HCT116 (cell line): ENCODE data around the gene PLCB1. TPM values are rescaled to one million over a fixed set of nuclear protein-coding genes. Genes with fewer than 3 reads are reported as not detected.

ENCODE experiments used
- ATAC-seq: fragments of 200-7000 bp; cut with Tn5 transposase; 2 replicates; pipeline ENCODE4 v1.9.1; 2020; ENCODE audit warnings: mild to moderate bottlenecking, moderate library complexity
- BruUV-seq: library from RNA; stranded (reverse); fragments of 400-500 nt; replicated peaks from 2 replicates; lab custom pipeline; 2021; lab: Mats Ljungman, UMichigan
- CTCF ChIA-PET: fragments of 300-600 bp; sonication (Branson Sonifier 250); formaldehyde crosslinking; loops from one replicate; lab custom pipeline; 2021; ENCODE audit warnings: antibody characterized with exemption; lab: Charles Lee
- POLR2A ChIA-PET: fragments of 300-600, 350-600 bp; sonication (Branson Sonifier 250); formaldehyde crosslinking; loops from one replicate; lab custom pipeline; 2021; ENCODE audit warnings: antibody characterized with exemption; lab: Charles Lee
- RAD21 ChIA-PET, 2 experiments: fragments of 300-600 bp; sonication (Branson Sonifier 250); formaldehyde crosslinking; loops; one replicate each; lab custom pipeline; 2023; ENCODE audit warnings: low total read pairs in 2 of 2; ENCODE audit not compliant: uncharacterized antibody in 2 of 2, unreplicated experiment in 2 of 2, low non-redundant PET in 1 of 2; lab: Charles Lee
- DNase-seq: peaks from one replicate; pipeline ENCODE4 v3.0.0-alpha.2; 2010; ENCODE audit warnings: low read depth, low spot score
- H2AFZ ChIP-seq: fragments of 200-600 bp; shearing (Covaris generic), sonication (generic); 2 replicates; pipeline ENCODE4 v1.6.1; 2017; ENCODE audit warnings: low read depth, mixed run types, mixed read lengths, antibody characterized with exemption, low read length; ENCODE audit not compliant: poor library complexity, severe bottlenecking
- H3K27ac ChIP-seq: 2 replicates; pipeline ENCODE4 v1.5.1; 2012; ENCODE audit warnings: low read depth, low read length
- H3K27me3 ChIP-seq: fragments of 200-600 bp; sonication (generic); 2 replicates; pipeline ENCODE4 v1.6.1; 2016; ENCODE audit warnings: mixed run types, low read length, mixed read lengths; ENCODE audit not compliant: insufficient read depth
- H3K36me3 ChIP-seq, 2 experiments: fragments of 200-500 bp in 1 of 2; fragments of 200-600 bp in 1 of 2; sonication (Bioruptor generic) in 1 of 2; sonication (generic) in 1 of 2; 2 replicates each; pipeline versions ENCODE4 v1.5.1 to v1.6.1; 2014 to 2016; ENCODE audit warnings: low read length in 2 of 2, inconsistent platforms in 1 of 2, mixed read lengths in 1 of 2, mixed run types in 1 of 2; ENCODE audit not compliant: insufficient read depth in 2 of 2, control insufficient read depth in 1 of 2
- H3K4me1 ChIP-seq, 2 experiments: fragments of 200-600 bp in 1 of 2; sonication (generic) in 1 of 2; 2 replicates each; pipeline versions ENCODE4 v1.5.1 to v1.6.1; 2012 to 2017; ENCODE audit warnings: low read length in 2 of 2, inconsistent platforms in 1 of 2, mild to moderate bottlenecking in 1 of 2, mixed read lengths in 1 of 2, mixed run types in 1 of 2, moderate library complexity in 1 of 2; ENCODE audit not compliant: insufficient read depth in 2 of 2, control insufficient read depth in 1 of 2
- H3K4me2 ChIP-seq: fragments of 200-600 bp; sonication (generic); 2 replicates; pipeline ENCODE4 v1.6.1; 2017; ENCODE audit warnings: mixed run types, low read length, mixed read lengths
- H3K4me3 ChIP-seq, 2 experiments: fragments of 200-600 bp in 1 of 2; sonication (generic) in 1 of 2; replicated peaks in 1 of 2; 2 replicates each; pipeline ENCODE4 v1.5.1; 2011 to 2016; ENCODE audit warnings: low read length in 2 of 2, control low read depth in 1 of 2, low read depth in 1 of 2, mild to moderate bottlenecking in 1 of 2, mixed read lengths in 1 of 2, mixed run types in 1 of 2
- H3K79me2 ChIP-seq: fragments of 200-600 bp; sonication (generic); 2 replicates; pipeline ENCODE4 v1.6.1; 2017; ENCODE audit warnings: mild to moderate bottlenecking, mixed run types, low read length, moderate library complexity, mixed read lengths; ENCODE audit not compliant: insufficient read depth
- H3K9ac ChIP-seq: fragments of 200-600 bp; sonication (generic); 2 replicates; pipeline ENCODE4 v1.6.1; 2016; ENCODE audit warnings: low read length, mixed read lengths
- H3K9me2 ChIP-seq: fragments of 200-600 bp; sonication (generic), shearing (Covaris generic); 2 replicates; pipeline ENCODE4 v1.6.1; 2017; ENCODE audit warnings: mixed run types, mild to moderate bottlenecking, moderate library complexity; ENCODE audit not compliant: insufficient read depth
- H3K9me3 ChIP-seq, 2 experiments: fragments of 200-500 bp in 1 of 2; fragments of 200-600 bp in 1 of 2; sonication (Bioruptor generic) in 1 of 2; sonication (generic) in 1 of 2; 2 replicates each; pipeline ENCODE4 v1.6.1; 2014 to 2017; ENCODE audit warnings: low read length in 2 of 2, mixed read lengths in 2 of 2, inconsistent platforms in 1 of 2, low read depth in 1 of 2, mild to moderate bottlenecking in 1 of 2, mixed run types in 1 of 2, moderate library complexity in 1 of 2; ENCODE audit not compliant: control insufficient read depth in 1 of 2, insufficient read depth in 1 of 2
- H4K20me1 ChIP-seq: fragments of 200-600 bp; sonication (generic), shearing (Covaris generic); 2 replicates; pipeline ENCODE4 v1.6.1; 2017; ENCODE audit warnings: mixed run types, mild to moderate bottlenecking, moderate library complexity; ENCODE audit not compliant: insufficient read depth
- CEBPB ChIP-seq: IDR thresholded peaks from 2 replicates; pipeline ENCODE4 v1.6.1; 2012; ENCODE audit warnings: low read depth
- CTCF ChIP-seq, 3 experiments: fragments of 200-600 bp in 1 of 3; sonication (generic) in 1 of 3; IDR thresholded peaks in 2 of 3; conservative IDR thresholded peaks in 1 of 3; 2 replicates each; pipeline ENCODE4 v1.5.1; 2012 to 2017; ENCODE audit warnings: low read depth in 2 of 3, low read length in 2 of 3, antibody characterized with exemption in 1 of 3, borderline replicate concordance in 1 of 3, control low read depth in 1 of 3, mild to moderate bottlenecking in 1 of 3, mixed read lengths in 1 of 3, mixed run types in 1 of 3, moderate library complexity in 1 of 3; ENCODE audit not compliant: insufficient read depth in 1 of 3
- EGR1 ChIP-seq: IDR thresholded peaks from 2 replicates; pipeline ENCODE4 v1.6.1; 2012; ENCODE audit warnings: low read depth
- ELF1 ChIP-seq: IDR thresholded peaks from 2 replicates; pipeline ENCODE4 v1.6.1; 2012; ENCODE audit warnings: low read depth, borderline replicate concordance
- EZH2phosphoT487 ChIP-seq: fragments of 200-600 bp; IDR thresholded peaks from 2 replicates; pipeline ENCODE4 v1.6.1; 2018; ENCODE audit warnings: antibody characterized with exemption, borderline replicate concordance
- FOSL1 ChIP-seq: IDR thresholded peaks from 2 replicates; pipeline ENCODE4 v1.6.1; 2012; ENCODE audit warnings: low read depth
- JUND ChIP-seq: IDR thresholded peaks from 2 replicates; pipeline ENCODE4 v1.6.1; 2012
- POLR2A ChIP-seq: IDR thresholded peaks from 2 replicates; pipeline ENCODE4 v1.7.0; 2011; ENCODE audit warnings: borderline replicate concordance; ENCODE audit not compliant: insufficient read depth, insufficient read length; ENCODE audit errors: extremely low read depth
- REST ChIP-seq: IDR thresholded peaks from 2 replicates; pipeline ENCODE4 v1.6.1; 2012; ENCODE audit warnings: low read depth
- YY1 ChIP-seq: IDR thresholded peaks from 2 replicates; pipeline ENCODE4 v1.6.1; 2011; ENCODE audit warnings: low read length, low read depth, moderate library complexity, mild to moderate bottlenecking; ENCODE audit not compliant: insufficient replicate concordance; ENCODE audit errors: extremely low read depth
- ZFX ChIP-seq: fragments of 450-650 bp; IDR thresholded peaks from 2 replicates; pipeline ENCODE4 v1.6.1; 2017
- intact Hi-C: fragments of 100-400 bp; cut with micrococcal nuclease; formaldehyde crosslinking; loops from 2 replicates; pipeline ENCODE4 v1.10.0; 2022
- total RNA-seq: library from RNA; stranded (reverse); gene quantifications from one replicate; pipeline ENCODE4 v1.2.1, GENCODE V29; 2021; ENCODE audit not compliant: unreplicated experiment
- TF ChIP-seq, protein P1 (sequence below): IDR thresholded peaks from 2 replicates; pipeline ENCODE4 v1.6.1; 2011; ENCODE audit warnings: mild to moderate bottlenecking, low read length, moderate library complexity; ENCODE audit not compliant: insufficient replicate concordance; ENCODE audit errors: extremely low read depth

Gene PLCB1
- total RNA-seq, 1 experiment from 2014 or later = 15.8 TPM

- no peak for ATAC-seq
- RAD21 ChIA-PET = no interaction called here
These were observed 235.6 kb downstream of the PLCB1 start for GRCh38 chr20:8367689-8368088.

More at GRCh38 chr20:8367689-8368088, 235.6 kb downstream of the PLCB1 start:
- no peak overlapping the region for H3K9ac ChIP-seq
- H3K79me2 ChIP-seq = no peaks in the 10 kb centered on the region
- no peak for DNase-seq
- intact Hi-C loops = no loop called here
- TF ChIP-seq ZFX = no peak
- TF ChIP-seq REST = no peak
- no peak for TF ChIP-seq YY1
- TF ChIP-seq POLR2A = no peak
- TF ChIP-seq CTCF (IDR thresholded peaks at IDR 0.05 in 2 of 3, conservative IDR thresholded peaks at IDR 0.05 in 1 of 3; ENCODE audit: borderline replicate concordance in 1 of 3, insufficient read depth in 1 of 3, low read depth in 2 of 3, low read length in 2 of 3) = no peak
- TF ChIP-seq ELF1 = no peak
- no peak for TF ChIP-seq CEBPB
- no peak for TF ChIP-seq JUND
- TF ChIP-seq EGR1 = no peak
- TF ChIP-seq, protein P1, sequence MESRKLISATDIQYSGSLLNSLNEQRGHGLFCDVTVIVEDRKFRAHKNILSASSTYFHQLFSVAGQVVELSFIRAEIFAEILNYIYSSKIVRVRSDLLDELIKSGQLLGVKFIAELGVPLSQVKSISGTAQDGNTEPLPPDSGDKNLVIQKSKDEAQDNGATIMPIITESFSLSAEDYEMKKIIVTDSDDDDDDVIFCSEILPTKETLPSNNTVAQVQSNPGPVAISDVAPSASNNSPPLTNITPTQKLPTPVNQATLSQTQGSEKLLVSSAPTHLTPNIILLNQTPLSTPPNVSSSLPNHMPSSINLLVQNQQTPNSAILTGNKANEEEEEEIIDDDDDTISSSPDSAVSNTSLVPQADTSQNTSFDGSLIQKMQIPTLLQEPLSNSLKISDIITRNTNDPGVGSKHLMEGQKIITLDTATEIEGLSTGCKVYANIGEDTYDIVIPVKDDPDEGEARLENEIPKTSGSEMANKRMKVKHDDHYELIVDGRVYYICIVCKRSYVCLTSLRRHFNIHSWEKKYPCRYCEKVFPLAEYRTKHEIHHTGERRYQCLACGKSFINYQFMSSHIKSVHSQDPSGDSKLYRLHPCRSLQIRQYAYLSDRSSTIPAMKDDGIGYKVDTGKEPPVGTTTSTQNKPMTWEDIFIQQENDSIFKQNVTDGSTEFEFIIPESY = no peak
- no peak for TF ChIP-seq EZH2phosphoT487
- TF ChIP-seq FOSL1 = no peak
- H3K4me2 ChIP-seq = no peak overlapping the region
- no TSS peak for BruUV-seq
- no peak overlapping the region for H3K4me3 ChIP-seq
- H3K9me2 ChIP-seq = no peaks in the 10 kb centered on the region
- no peaks in the 10 kb centered on the region; the same call in 1 of the 2 replicates for H4K20me1 ChIP-seq
- H3K4me1 ChIP-seq = no peaks in the 10 kb centered on the region
- no peaks in the 10 kb centered on the region for H3K27me3 ChIP-seq
- no peak overlapping the region for H3K27ac ChIP-seq
- no peak overlapping the region for H2AFZ ChIP-seq
- ChIA-PET POLR2A (no interaction called here), CTCF (no interaction called here)
- H3K9me3 ChIP-seq = no peaks in the 10 kb centered on the region
- no peaks in the 10 kb centered on the region for H3K36me3 ChIP-seq
